Skeletal muscle satellite cell (primary cell): ENCODE measurements around the gene CCDC171.
"Not testable (repeated sequence)": the region's sequence is repeated elsewhere in the genome, so short reads cannot be mapped to it uniquely, and the experiment has no call there.

Source experiments
- H3K27me3 ChIP-seq: 2 replicates; pipeline ENCODE4 v1.7.0; 2013; ENCODE audit warnings: low read length; ENCODE audit not compliant: control insufficient read depth, insufficient read depth
- H3K36me3 ChIP-seq: 2 replicates; pipeline ENCODE4 v1.7.0; 2013; ENCODE audit warnings: mild to moderate bottlenecking, control low read depth, low read length; ENCODE audit not compliant: insufficient read depth
- H3K4me1 ChIP-seq: 2 replicates; pipeline ENCODE4 v1.7.0; 2013; ENCODE audit warnings: low read length; ENCODE audit not compliant: control insufficient read depth, insufficient read depth
- H3K4me2 ChIP-seq: 2 replicates; pipeline ENCODE4 v1.7.0; 2013; ENCODE audit warnings: mild to moderate bottlenecking, low read length
- H3K4me3 ChIP-seq: 2 replicates; pipeline ENCODE4 v1.7.0; 2013; ENCODE audit warnings: low read length
- H3K9ac ChIP-seq: 2 replicates; pipeline ENCODE4 v1.7.0; 2013; ENCODE audit warnings: mild to moderate bottlenecking, low read depth, low read length, moderate library complexity
- H3K9me3 ChIP-seq: replicated peaks from 2 replicates; pipeline ENCODE4 v1.7.0; 2013; ENCODE audit warnings: mild to moderate bottlenecking, control low read depth, low read length

Gene CCDC171

GRCh38 chr9:15778861-15779260 lies 226.0 kb downstream of the CCDC171 start:
- no peaks in the 10 kb centered on the region for H3K36me3 ChIP-seq
- no peaks in the 10 kb centered on the region for H3K27me3 ChIP-seq
- no peaks in the 10 kb centered on the region for H3K9me3 ChIP-seq
- no peak overlapping the region for H3K4me2 ChIP-seq
- H3K4me3 ChIP-seq, result no peak overlapping the region
- no peaks in the 10 kb centered on the region for H3K4me1 ChIP-seq
- H3K9ac ChIP-seq, result no peak overlapping the region

DNA sequence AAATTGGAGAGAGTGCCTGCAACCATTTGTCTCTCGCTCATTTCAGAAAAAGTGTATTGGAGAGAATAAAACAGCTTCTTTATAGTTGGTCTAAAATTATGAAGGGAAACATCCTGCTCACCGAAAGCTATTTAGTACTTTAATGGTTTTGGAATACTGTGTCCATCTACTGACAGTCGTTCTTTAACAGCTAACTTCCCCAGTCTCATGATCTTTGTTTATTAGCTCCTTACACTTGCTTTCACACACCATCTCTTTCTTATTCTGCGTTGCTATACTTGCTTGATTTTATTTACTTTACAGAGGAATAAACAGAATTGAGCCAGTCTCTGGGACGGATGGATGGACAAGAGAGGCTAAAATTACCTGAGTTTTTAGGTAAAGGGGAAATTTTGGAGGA lies 229.3 kb downstream of the CCDC171 start:
- H3K36me3 ChIP-seq, result no peaks in the 10 kb centered on the region
- no peak overlapping the region for H3K4me3 ChIP-seq
- H3K4me1 ChIP-seq, result no peaks in the 10 kb centered on the region
- H3K9ac ChIP-seq, result no peak overlapping the region
- H3K4me2 ChIP-seq, result no peak overlapping the region
- H3K9me3 ChIP-seq, result no peaks in the 10 kb centered on the region
- no peaks in the 10 kb centered on the region for H3K27me3 ChIP-seq

GRCh38 chr9:15785584-15785983 lies 232.7 kb downstream of the CCDC171 start:
- Histone ChIP-seq H3K4me3 (no peak overlapping the region), H3K27me3 (no peaks in the 10 kb centered on the region), H3K4me2 (no peak overlapping the region), H3K36me3 (no peaks in the 10 kb centered on the region), H3K4me1 (no peaks in the 10 kb centered on the region), H3K9me3 (no peaks in the 10 kb centered on the region), H3K9ac (no peak overlapping the region)

DNA sequence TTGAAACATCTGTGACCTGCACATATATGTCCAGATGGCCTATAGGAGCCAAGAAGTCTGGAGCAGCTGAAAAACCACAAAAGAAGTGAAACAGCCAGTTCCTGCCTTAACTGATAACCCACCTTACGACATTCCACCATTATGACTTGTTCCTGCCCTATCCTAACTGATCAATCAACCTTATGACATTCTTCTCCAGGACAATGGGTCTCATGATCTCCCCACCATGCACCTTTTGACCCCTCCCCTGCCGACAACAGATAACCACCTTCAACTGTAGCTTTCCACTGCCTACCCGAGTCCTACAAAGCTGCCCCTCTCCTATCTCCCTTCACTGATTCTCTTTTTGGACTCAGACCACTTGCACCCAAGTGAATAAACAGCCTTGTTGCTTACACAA lies 233.8 kb downstream of the CCDC171 start:
- no peaks in the 10 kb centered on the region for H3K36me3 ChIP-seq
- H3K4me2 ChIP-seq, result no peak overlapping the region
- H3K27me3 ChIP-seq, result no peaks in the 10 kb centered on the region
- no peaks in the 10 kb centered on the region for H3K9me3 ChIP-seq
- H3K4me1 ChIP-seq, result no peaks in the 10 kb centered on the region
- no peak overlapping the region for H3K4me3 ChIP-seq
- H3K9ac ChIP-seq, result no peak overlapping the region

DNA sequence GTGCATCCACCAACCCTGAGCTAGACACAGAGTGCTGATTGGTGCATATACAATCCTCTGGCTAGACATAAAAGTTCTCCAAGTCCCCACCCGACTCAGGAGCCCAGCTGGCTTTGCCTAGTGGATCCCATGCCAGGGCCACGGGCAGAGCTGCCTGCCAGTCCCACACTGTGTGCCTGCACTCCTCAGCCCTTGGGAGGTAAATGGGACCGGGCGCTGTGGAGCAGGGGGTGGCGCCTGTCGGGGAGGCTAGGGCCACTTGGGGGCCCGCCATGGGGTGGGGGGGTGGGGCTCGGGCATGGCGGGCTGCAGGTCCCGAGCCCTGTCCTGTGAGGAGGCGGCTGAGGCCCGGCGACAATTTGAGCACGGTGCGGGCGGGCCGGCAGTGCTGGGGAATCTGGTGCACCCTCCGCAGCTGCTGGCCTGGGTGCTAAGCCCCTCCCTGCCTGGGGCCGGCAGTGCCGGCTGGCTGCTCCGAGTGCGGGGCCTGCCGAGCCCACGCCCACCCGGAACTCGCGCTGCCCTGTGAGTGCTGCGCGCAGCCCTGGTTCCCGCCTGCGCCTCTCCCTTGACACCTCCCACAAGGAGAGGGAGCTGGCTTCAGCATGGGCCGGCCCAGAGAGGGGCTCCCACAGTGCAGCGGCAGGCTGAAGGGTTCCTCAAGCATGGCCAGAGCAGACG lies 257.5 kb downstream of the CCDC171 start:
- not testable (repeated sequence) for H3K9me3 ChIP-seq, H3K4me3 ChIP-seq, H3K4me2 ChIP-seq, H3K27me3 ChIP-seq, H3K9ac ChIP-seq, H3K4me1 ChIP-seq, H3K36me3 ChIP-seq

DNA sequence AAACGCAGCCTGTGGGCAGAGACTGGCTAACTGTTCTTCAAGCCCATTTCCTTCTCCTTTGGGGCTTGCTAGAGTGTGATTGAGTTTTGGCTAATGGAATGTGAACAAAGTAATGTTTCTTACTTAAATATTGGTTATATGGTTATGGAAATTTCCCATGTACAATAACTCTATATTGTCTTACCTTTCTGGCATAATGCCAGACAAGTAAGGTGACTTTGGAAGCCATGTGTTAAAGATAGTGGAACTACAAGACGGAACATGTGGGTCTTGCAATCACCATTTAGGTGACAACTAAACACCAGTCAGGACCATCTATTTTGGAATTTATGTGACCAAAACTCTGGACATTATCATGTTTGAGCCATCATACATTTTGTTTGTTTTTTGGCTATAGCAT lies 260.2 kb downstream of the CCDC171 start:
- no peaks in the 10 kb centered on the region for H3K9me3 ChIP-seq
- no peaks in the 10 kb centered on the region for H3K36me3 ChIP-seq
- H3K4me2 ChIP-seq, result no peak overlapping the region
- H3K27me3 ChIP-seq, result no peaks in the 10 kb centered on the region
- H3K4me3 ChIP-seq, result no peak overlapping the region
- H3K9ac ChIP-seq, result no peak overlapping the region
- no peaks in the 10 kb centered on the region for H3K4me1 ChIP-seq

DNA sequence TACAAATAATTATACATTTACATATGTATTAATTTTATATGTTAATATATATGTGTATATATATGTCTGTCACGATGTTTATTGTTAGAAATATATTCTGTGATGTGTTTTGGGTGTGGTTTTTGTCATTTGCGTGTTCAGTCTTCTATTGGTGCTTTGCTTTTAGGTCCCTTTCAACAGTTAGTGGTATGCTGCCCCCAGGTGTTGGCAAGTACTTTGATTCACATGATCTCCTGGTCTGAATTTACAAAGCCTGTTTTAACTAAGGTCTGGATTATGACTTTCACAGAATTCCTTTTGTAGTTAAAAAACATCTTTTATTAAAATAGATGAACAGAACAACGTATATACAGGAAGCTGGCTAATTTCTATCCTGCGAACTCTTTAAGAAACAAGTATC lies 271.5 kb downstream of the CCDC171 start:
- Histone ChIP-seq H3K4me2 (no peak overlapping the region), H3K9me3 (no peaks in the 10 kb centered on the region), H3K36me3 (no peaks in the 10 kb centered on the region), H3K4me3 (no peak overlapping the region), H3K4me1 (peaks cover 5% of the 10 kb centered on the region), H3K9ac (no peak overlapping the region), H3K27me3 (no peaks in the 10 kb centered on the region)

GRCh38 chr9:15831384-15831783 lies 278.5 kb downstream of the CCDC171 start:
- no peaks in the 10 kb centered on the region for H3K9me3 ChIP-seq
- H3K4me2 ChIP-seq, result no peak overlapping the region
- no peak overlapping the region for H3K4me3 ChIP-seq
- H3K9ac ChIP-seq, result no peak overlapping the region
- no peaks in the 10 kb centered on the region for H3K36me3 ChIP-seq
- H3K4me1 ChIP-seq, result peaks cover 5% of the 10 kb centered on the region
- H3K27me3 ChIP-seq, result no peaks in the 10 kb centered on the region

DNA sequence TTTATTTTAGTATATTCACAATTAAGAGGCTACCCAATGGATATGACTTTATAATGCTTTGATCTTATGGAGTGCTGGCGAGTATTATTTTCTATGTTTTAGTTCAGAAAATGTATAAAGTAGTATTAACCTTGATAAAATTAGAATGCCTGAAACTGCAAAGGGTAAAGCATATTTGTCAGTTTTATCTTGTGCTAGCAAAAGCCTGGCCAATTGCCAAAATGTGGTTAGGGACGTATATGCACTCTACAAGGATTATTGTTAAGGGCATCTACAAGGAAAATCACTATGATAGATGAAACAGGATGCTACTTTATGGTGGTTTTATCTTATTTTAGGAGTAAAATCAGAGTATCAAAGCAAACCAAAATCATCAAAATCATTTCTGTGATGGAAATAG lies 281.7 kb downstream of the CCDC171 start:
- Histone ChIP-seq H3K9me3 (no peaks in the 10 kb centered on the region), H3K4me2 (no peak overlapping the region), H3K9ac (no peak overlapping the region), H3K36me3 (no peaks in the 10 kb centered on the region), H3K4me3 (no peak overlapping the region), H3K4me1 (no peaks in the 10 kb centered on the region), H3K27me3 (no peaks in the 10 kb centered on the region)

DNA sequence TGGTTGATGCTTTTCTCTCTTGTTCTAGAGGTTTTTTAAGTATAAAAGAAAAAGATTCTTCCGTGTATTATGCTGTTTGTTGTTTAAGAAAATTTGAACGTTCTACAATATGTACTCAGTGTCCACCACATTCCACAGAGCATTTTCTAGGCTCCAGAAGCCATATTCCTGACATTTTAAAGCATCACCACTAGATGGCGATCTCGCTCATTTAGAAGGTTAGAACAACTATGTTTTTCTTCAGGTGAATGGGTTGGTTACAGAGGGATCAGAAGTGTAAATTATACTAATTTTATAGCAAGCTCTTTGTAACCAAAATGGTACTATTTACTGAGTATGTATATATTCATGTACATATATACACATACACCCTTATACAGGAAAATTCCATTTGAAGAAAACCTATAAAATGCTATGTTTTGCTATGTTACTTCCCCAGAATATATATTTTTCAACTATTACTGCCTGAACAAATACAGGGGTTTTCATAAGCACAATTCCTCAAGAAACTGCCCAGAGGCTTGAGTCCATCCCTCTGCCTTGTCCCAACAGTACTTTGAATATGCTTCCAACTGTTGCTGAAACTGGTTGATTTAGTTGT lies 284.3 kb downstream of the CCDC171 start:
- no peaks in the 10 kb centered on the region for H3K36me3 ChIP-seq
- H3K27me3 ChIP-seq, result no peaks in the 10 kb centered on the region
- no peak overlapping the region for H3K9ac ChIP-seq
- H3K4me3 ChIP-seq, result no peak overlapping the region
- H3K4me2 ChIP-seq, result no peak overlapping the region
- no peaks in the 10 kb centered on the region for H3K4me1 ChIP-seq
- no peaks in the 10 kb centered on the region for H3K9me3 ChIP-seq

DNA sequence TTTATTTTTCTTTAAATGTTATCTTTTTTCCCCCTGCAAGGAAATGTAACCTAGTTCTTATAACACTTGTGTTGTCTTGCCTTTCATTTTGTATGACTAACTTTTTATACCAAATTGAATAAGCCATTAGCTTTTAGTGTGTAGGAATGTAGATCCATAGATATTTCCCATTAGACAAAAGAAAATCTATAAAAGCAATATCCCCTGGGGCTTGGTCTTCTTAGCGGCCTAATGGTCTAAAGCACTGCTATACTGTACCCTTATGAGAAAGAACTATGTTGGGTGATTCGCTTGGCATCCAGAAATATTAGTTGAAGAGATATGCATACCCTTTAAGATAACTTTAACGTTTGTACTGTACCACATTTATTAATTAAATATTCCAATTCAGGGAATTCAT lies 289.2 kb downstream of the CCDC171 start:
- H3K9ac ChIP-seq, result no peak overlapping the region
- H3K36me3 ChIP-seq, result no peaks in the 10 kb centered on the region
- H3K4me3 ChIP-seq, result no peak overlapping the region
- no peaks in the 10 kb centered on the region for H3K27me3 ChIP-seq
- no peak overlapping the region for H3K4me2 ChIP-seq
- no peaks in the 10 kb centered on the region for H3K9me3 ChIP-seq
- no peaks in the 10 kb centered on the region for H3K4me1 ChIP-seq

- Histone ChIP-seq H3K4me1 (no peaks in the 10 kb centered on the region), H3K4me3 (no peak overlapping the region), H3K27me3 (no peaks in the 10 kb centered on the region), H3K4me2 (no peak overlapping the region), H3K36me3 (no peaks in the 10 kb centered on the region), H3K9me3 (no peaks in the 10 kb centered on the region), H3K9ac (no peak overlapping the region)
These were observed 290.5 kb downstream of the CCDC171 start for GRCh38 chr9:15843316-15843715.
